HEK293 (cell line): ENCODE results near the gene GALNS.
A peak's percentile ranks its signal among the peaks of the same experiment; 100 is the strongest.

Experiments
- CTCF ChIA-PET: fragments of 350-600 bp; formaldehyde crosslinking; extraction: SDS; loops from one replicate; lab custom pipeline; 2021; ENCODE audit warnings: antibody characterized with exemption; lab: Yijun Ruan, JAX
- POLR2A ChIA-PET: fragments of 300-600 bp; formaldehyde crosslinking; extraction: SDS; loops from one replicate; lab custom pipeline; 2020; ENCODE audit warnings: antibody characterized with exemption, inconsistent platforms; lab: Yijun Ruan, JAX
- H3K27ac ChIP-seq: fragments of 200-500 bp; sonication (Bioruptor generic); 2 replicates; pipeline ENCODE4 v1.5.1; 2014; ENCODE audit warnings: low read depth, low read length, control low read depth, inconsistent platforms; ENCODE audit errors: extremely low read depth
- H3K36me3 ChIP-seq, 2 experiments: fragments of 200-500 bp in 1 of 2; sonication (Bioruptor generic) in 1 of 2; 1 replicate in 1 of 2; 2 replicates in 1 of 2; pipeline ENCODE4 v1.5.1; 2014 to 2017; ENCODE audit warnings: inconsistent platforms in 2 of 2, low read length in 2 of 2; ENCODE audit not compliant: control insufficient read depth in 2 of 2, insufficient read depth in 1 of 2
- H3K4me1 ChIP-seq: fragments of 200-500 bp; sonication (Bioruptor generic); 2 replicates; pipeline ENCODE4 v1.5.1; 2014; ENCODE audit warnings: mild to moderate bottlenecking, low read length, inconsistent platforms; ENCODE audit not compliant: control insufficient read depth, insufficient read depth
- H3K4me3 ChIP-seq: 2 replicates; pipeline ENCODE4 v1.5.1; 2011; ENCODE audit warnings: low read depth, mild to moderate bottlenecking, control low read depth, low read length, moderate library complexity
- H3K9me3 ChIP-seq: fragments of 200-500 bp; sonication (Bioruptor generic); 2 replicates; pipeline ENCODE4 v1.5.1; 2014; ENCODE audit warnings: low read depth, low read length, inconsistent platforms; ENCODE audit not compliant: control insufficient read depth, insufficient read depth
- HOXC10 ChIP-seq: sonication (generic); formaldehyde crosslinking; IDR thresholded peaks from 2 replicates; pipeline ENCODE4 v1.8.1; 2023; ENCODE audit warnings: mild to moderate bottlenecking, missing genetic modification reagents
- KLF1 ChIP-seq: fragments of 450-650 bp; formaldehyde crosslinking; IDR thresholded peaks from 2 replicates; pipeline ENCODE4 v1.5.1; 2016; ENCODE audit warnings: missing biosample characterization, missing genetic modification characterization
- REST ChIP-seq: fragments of 450-650 bp; formaldehyde crosslinking; IDR thresholded peaks from 2 replicates; pipeline ENCODE4 v1.5.1; 2016; ENCODE audit warnings: missing biosample characterization, missing genetic modification characterization
- SCRT1 ChIP-seq: fragments of 450-650 bp; formaldehyde crosslinking; IDR thresholded peaks from 2 replicates; pipeline ENCODE4 v1.5.1; 2016; ENCODE audit warnings: missing biosample characterization, missing genetic modification characterization, borderline replicate concordance
- ZBTB20 ChIP-seq: fragments of 450-650 bp; formaldehyde crosslinking; IDR thresholded peaks from 2 replicates; pipeline ENCODE4 v1.5.1; 2016; ENCODE audit warnings: missing biosample characterization, missing genetic modification characterization
- ZBTB48 ChIP-seq: fragments of 450-650 bp; formaldehyde crosslinking; IDR thresholded peaks from 2 replicates; pipeline ENCODE4 v1.5.1; 2016; ENCODE audit warnings: missing biosample characterization, missing genetic modification characterization
- ZBTB8A ChIP-seq: fragments of 450-650 bp; formaldehyde crosslinking; IDR thresholded peaks from 2 replicates; pipeline ENCODE4 v1.5.1; 2016; ENCODE audit warnings: missing biosample characterization, missing genetic modification characterization
- ZNF148 ChIP-seq: fragments of 450-650 bp; formaldehyde crosslinking; IDR thresholded peaks from 2 replicates; pipeline ENCODE4 v1.5.0; 2017; ENCODE audit warnings: missing biosample characterization, missing genetic modification characterization, borderline replicate concordance
- ZNF16 ChIP-seq: fragments of 450-650 bp; formaldehyde crosslinking; IDR thresholded peaks from 2 replicates; pipeline ENCODE4 v1.5.1; 2016; ENCODE audit warnings: low read depth, missing biosample characterization, missing genetic modification characterization
- ZNF175 ChIP-seq: fragments of 450-650 bp; formaldehyde crosslinking; IDR thresholded peaks from 2 replicates; pipeline ENCODE4 v1.5.1; 2016; ENCODE audit warnings: missing biosample characterization, missing genetic modification characterization
- ZNF302 ChIP-seq: fragments of 450-650 bp; formaldehyde crosslinking; IDR thresholded peaks from 2 replicates; pipeline ENCODE4 v1.5.1; 2016; ENCODE audit warnings: missing biosample characterization, missing genetic modification characterization, low read depth
- ZNF391 ChIP-seq: fragments of 450-650 bp; formaldehyde crosslinking; IDR thresholded peaks from 2 replicates; pipeline ENCODE4 v1.5.1; 2016; ENCODE audit warnings: low read depth, missing biosample characterization, missing genetic modification characterization, borderline replicate concordance
- ZNF548 ChIP-seq: fragments of 450-650 bp; formaldehyde crosslinking; IDR thresholded peaks from 2 replicates; pipeline ENCODE4 v1.5.1; 2016; ENCODE audit warnings: missing biosample characterization, missing genetic modification characterization
- ZNF561 ChIP-seq: fragments of 450-650 bp; IDR thresholded peaks from 2 replicates; pipeline ENCODE4 v1.5.1; 2018; ENCODE audit warnings: missing biosample characterization, missing genetic modification characterization, borderline replicate concordance
- ZNF610 ChIP-seq: fragments of 450-650 bp; formaldehyde crosslinking; IDR thresholded peaks from 2 replicates; pipeline ENCODE4 v1.5.1; 2016; ENCODE audit warnings: missing biosample characterization, missing genetic modification characterization, borderline replicate concordance
- ZNF626 ChIP-seq: fragments of 450-650 bp; sonication (Bioruptor Pico); formaldehyde crosslinking; IDR thresholded peaks from 2 replicates; pipeline ENCODE4 v1.5.1; 2018; ENCODE audit warnings: missing biosample characterization, missing genetic modification characterization, inconsistent platforms
- ZNF664 ChIP-seq: fragments of 450-650 bp; formaldehyde crosslinking; IDR thresholded peaks from 2 replicates; pipeline ENCODE4 v1.5.1; 2016; ENCODE audit warnings: missing biosample characterization, missing genetic modification characterization

The GALNS gene

GRCh38 chr16:88796278-88796677 is 60.5 kb downstream of the GALNS start:
- no peak overlapping the region for H3K27ac ChIP-seq
- POLR2A ChIA-PET, result interaction anchor here (1.2 kb wide), 1 partner anchor 11 kb away, joined by 4 read pairs; the partner anchor contains the start of gene PIEZO1
- H3K36me3 ChIP-seq, result peaks cover 0 to 8% of the 10 kb centered on the region in 2 experiments; a peak in 1 of 3 replicates
- CTCF ChIA-PET, result interaction anchor here (0.6 kb wide), 1 partner anchor 13 kb away, joined by 3 read pairs; no protein-coding TSS in a partner anchor
- TF ChIP-seq ZNF561 (tag by site-specific recombination), result no peak
- TF ChIP-seq ZNF664 (tag by site-specific recombination), result peak; percentile 42; the same call in 1 of the 2 replicates
- TF ChIP-seq REST, result no peak
- no peak for TF ChIP-seq ZNF148 (tag by site-specific recombination)
- peak; percentile 69 for TF ChIP-seq ZBTB20 (tag by site-specific recombination)
- TF ChIP-seq, all 188 proteins: peak for 2
- no peaks in the 10 kb centered on the region for H3K9me3 ChIP-seq
- no peak overlapping the region for H3K4me3 ChIP-seq
- no peaks in the 10 kb centered on the region for H3K4me1 ChIP-seq

GRCh38 chr16:88793251-88793954 is 63.3 kb downstream of the GALNS start:
- no peak overlapping the region for H3K4me3 ChIP-seq
- no peak overlapping the region for H3K27ac ChIP-seq
- no peaks in the 10 kb centered on the region for H3K36me3 ChIP-seq
- H3K9me3 ChIP-seq, result no peaks in the 10 kb centered on the region
- CTCF ChIA-PET, result interaction anchor here (0.5 to 1.9 kb wide), 2 partner anchors 56 to 374 kb away, joined by 3 to 11 read pairs; no protein-coding TSS in a partner anchor
- H3K4me1 ChIP-seq, result peaks cover 4% of the 10 kb centered on the region; the same call in 1 of the 2 replicates
- POLR2A ChIA-PET, result interaction anchor here (0.9 to 1.7 kb wide), 2 partner anchors 16 to 18 kb away, joined by 3 to 6 read pairs; partner anchors contain the start of gene APRT
- TF ChIP-seq ZBTB8A (0 out of 2 replicates have a peak, but pooled peaks have one; percentile 13), ZNF175 (tag by site-specific recombination) (no peak), KLF1 (tag by site-specific recombination) (peak; percentile 78), ZBTB20 (tag by site-specific recombination) (peak; percentile 43; the same call in 1 of the 2 replicates), ZNF548 (tag by site-specific recombination) (no peak), ZNF16 (tag by site-specific recombination) (no peak), ZNF626 (tag by site-specific recombination) (no peak), ZNF302 (tag by site-specific recombination) (no peak), HOXC10 (CRISPR knock-in tag) (no peak)
- TF ChIP-seq, all 188 proteins: peak for 3

GRCh38 chr16:88792668-88793250 is 64.0 kb downstream of the GALNS start:
- POLR2A ChIA-PET, result interaction anchor here (0.9 to 1.7 kb wide), 2 partner anchors 17 to 19 kb away, joined by 3 to 6 read pairs; partner anchors contain the start of gene APRT
- no peak overlapping the region for H3K27ac ChIP-seq

More at GRCh38 chr16:88792668-88793250, 64.0 kb downstream of the GALNS start:
- peaks cover 4% of the 10 kb centered on the region; the same call in 1 of the 2 replicates for H3K4me1 ChIP-seq
- TF ChIP-seq SCRT1 (no peak), ZNF391 (tag by site-specific recombination) (no peak), ZBTB48 (tag by site-specific recombination) (peak; percentile 32; the same call in 1 of the 2 replicates), ZNF610 (no peak)
- H3K9me3 ChIP-seq, result no peaks in the 10 kb centered on the region
- CTCF ChIA-PET, result interaction anchor here (0.5 to 1.9 kb wide), 2 partner anchors 55 to 374 kb away, joined by 3 to 11 read pairs; no protein-coding TSS in a partner anchor
- H3K4me3 ChIP-seq, result no peak overlapping the region
- no peaks in the 10 kb centered on the region for H3K36me3 ChIP-seq
